ENCODE data around the gene POU4F2.

Gene POU4F2, protein sequence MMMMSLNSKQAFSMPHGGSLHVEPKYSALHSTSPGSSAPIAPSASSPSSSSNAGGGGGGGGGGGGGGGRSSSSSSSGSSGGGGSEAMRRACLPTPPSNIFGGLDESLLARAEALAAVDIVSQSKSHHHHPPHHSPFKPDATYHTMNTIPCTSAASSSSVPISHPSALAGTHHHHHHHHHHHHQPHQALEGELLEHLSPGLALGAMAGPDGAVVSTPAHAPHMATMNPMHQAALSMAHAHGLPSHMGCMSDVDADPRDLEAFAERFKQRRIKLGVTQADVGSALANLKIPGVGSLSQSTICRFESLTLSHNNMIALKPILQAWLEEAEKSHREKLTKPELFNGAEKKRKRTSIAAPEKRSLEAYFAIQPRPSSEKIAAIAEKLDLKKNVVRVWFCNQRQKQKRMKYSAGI
- 0 to 1.1 (median 0) reads per million in 17 experiments for total RNA-seq

- no peak for DNase-seq
Measured at GRCh38 chr4:146638786-146639505, at the start of gene POU4F2. Gene POU4F2 (plus strand): TSS chr4:146638893. CDS start chr4:146639141, 248 bp downstream.

DNA sequence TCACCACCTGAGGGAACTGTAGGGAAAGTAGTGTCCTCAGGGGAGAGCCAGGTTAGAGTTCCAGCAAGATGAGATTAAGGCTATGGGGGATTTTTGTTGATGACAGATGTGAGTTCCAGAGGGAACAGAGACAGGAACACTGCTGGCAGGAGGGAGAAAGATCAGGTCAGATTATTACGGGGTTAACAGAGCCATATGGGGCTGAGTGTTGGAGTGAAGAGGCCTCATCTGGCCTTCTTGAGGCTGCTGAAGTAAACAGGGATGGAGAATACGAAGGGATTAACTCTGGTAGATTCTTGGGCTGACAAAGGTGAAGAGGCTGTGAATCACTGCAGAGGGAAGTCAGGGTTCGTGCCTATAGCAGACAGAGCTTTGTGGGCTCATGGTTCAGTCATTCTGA is 47.9 kb upstream of the POU4F2 start:
- DNase-seq: no peak

DNA sequence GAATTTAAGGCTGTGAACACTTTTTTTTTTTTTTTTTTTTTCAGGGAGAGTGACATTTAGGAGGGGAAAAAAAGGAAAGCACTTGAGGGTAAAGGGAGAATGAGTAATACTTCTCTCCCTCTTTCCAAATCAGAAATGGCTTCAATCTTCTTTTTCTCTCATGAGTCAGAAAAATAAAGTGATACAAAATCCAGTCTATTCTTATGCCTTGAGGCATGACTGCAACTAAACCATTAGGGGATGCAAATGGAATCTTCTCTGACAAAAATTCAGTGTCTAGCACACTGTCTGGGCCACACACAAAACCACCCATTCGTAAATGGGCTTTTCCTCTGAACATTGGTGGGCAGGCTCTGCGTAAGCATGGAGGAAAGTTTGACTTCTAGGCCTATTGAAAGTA is 46.7 kb upstream of the POU4F2 start:
- no peak for DNase-seq

DNA sequence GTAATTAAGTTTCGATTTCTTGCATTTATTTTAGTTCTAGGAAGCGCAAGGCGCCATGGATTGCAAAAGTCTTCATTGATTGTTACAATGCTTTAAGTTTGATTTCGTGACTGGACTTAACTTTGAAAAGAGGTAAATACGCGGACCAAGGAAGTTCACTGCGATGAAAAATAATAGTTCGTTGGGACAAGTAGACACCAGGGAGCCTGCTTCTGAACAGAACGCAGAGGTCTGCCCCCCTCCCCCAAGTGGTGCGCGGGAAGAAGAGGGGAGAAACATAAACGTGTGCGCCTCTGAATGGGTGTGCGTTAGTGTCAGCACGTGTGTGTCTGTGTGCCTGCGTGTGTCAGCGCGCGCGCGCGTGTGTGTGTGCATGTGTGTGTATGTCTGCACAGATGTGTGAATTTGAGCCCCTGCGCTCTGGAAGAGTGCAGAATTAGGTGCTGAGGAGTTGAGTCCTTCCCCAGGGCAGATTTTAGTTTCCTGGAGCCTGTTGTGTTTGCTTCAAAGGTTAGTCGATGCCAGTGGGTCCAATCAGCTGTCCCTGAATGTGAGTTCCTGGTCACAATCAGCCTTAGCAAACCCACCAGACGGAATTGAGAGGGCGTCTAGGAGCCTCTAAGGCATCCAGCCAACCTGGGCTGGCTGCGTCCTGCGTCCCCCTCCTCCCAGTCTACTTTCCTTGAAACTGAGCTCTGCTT is 5.8 kb upstream of the POU4F2 start:
- DNase-seq: no peak

GRCh38 chr4:146633471-146633800 is 5.3 kb upstream of the POU4F2 start:
- no peak for DNase-seq

- no peak for DNase-seq
Measured at GRCh38 chr4:146634825-146635224, 3.9 kb upstream of the POU4F2 start.

DNA sequence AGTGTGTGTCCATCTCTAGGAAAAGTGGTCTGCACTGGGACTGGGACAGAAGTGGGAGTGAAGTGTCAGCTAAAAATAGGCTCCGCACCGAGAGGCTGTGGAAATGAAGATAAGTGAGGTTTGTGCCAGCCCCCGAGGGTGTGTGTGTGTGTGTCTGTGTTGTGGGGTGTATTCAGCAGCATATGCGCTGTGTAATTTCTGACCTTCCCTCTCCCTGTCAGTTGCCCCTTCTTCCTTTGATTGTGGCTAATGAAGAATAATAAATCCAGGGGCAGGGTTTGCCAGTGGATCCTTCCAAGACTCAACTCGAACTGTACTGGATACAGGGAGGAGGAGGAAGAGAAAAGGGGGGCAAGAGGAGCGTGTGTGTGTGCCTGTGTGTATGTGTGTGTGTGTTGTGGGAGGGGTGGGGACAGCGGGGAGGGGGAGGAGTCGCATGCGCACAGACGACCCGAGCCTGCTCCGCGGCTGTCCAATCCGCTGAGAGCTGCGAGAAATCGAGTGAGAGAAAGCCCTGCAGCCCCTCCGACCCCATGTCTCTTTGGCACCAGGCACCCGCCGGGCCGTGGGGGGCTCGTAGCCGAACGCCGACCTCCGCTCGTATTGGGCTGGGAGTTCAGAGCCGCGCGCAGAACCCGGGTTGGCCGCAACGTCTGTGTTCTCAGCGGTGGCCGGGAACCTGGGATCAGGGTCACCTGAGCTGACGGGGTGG is 916 bp upstream of the POU4F2 start:
- DNase-seq: no peak

- no peak for DNase-seq
Measured at GRCh38 chr4:146638333-146638785, 334 bp upstream of the POU4F2 start.

GRCh38 chr4:146639506-146639932 is 826 bp downstream of the POU4F2 start:
- no peak for DNase-seq

- no peak for DNase-seq
Measured at GRCh38 chr4:146640021-146640464, 1.4 kb downstream of the POU4F2 start.

DNA sequence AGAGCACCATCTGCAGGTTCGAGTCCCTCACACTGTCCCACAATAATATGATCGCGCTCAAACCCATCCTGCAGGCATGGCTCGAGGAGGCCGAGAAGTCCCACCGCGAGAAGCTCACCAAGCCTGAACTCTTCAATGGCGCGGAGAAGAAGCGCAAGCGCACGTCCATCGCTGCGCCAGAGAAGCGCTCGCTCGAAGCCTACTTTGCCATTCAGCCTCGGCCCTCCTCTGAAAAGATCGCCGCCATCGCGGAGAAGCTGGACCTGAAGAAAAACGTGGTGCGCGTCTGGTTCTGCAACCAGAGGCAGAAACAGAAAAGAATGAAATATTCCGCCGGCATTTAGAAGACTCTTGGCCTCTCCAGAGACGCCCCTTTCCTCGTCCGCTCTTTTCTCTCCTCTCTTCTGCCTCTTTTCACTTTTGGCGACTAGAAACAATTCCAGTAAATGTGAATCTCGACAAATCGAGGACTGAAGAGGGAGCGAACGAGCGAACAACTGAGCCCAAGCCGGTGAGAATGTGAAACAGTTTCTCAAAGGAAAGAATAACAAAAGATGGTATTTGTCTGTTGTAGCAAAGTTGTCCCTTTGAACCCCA is 1.9 kb downstream of the POU4F2 start:
- no peak for DNase-seq

GRCh38 chr4:146641762-146642161 is 3.1 kb downstream of the POU4F2 start:
- no peak for DNase-seq

GRCh38 chr4:146643812-146644401 is 5.2 kb downstream of the POU4F2 start:
- DNase-seq: peak in 1 of 4 experiments; percentile 31

DNA sequence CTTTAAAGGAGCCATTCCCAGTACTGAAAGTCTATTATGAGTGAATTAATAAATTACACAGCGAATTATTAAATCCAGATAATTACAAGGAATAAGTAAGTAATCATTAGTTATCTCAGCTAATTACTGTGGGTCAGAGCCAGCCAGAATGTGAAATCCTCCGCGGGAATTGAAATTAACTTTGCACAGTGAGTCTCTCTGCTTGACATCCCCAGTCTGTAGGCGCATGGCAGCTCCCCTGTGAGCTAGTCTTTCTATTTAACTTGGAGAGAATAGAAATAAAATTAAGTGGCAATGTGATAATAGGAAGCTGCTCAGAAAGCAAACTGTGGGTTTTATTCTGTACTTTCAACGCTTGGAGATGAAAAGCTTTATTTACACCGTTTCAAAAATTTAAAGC is 7.2 kb downstream of the POU4F2 start:
- no peak for DNase-seq

GRCh38 chr4:146646593-146647325 is 8.1 kb downstream of the POU4F2 start:
- no peak for DNase-seq

- DNase-seq: no peak
Measured at GRCh38 chr4:146647615-146648460, 9.1 kb downstream of the POU4F2 start.

DNA sequence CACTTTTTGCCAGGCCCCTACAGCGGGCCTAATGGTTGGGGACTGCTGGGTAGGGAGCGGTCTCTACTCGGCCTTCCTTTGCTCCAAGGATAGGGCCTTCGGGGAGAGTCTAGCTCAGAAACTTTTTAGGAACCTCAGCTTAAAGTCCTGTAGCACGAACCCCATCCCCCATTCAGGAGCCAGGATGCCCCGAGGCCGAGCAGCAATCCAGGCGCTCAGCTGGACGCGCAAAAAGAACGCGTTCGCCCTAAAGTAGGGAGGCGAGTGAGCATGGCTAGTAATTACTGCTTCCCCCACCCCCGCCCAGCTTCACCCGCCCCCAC is 9.7 kb downstream of the POU4F2 start:
- no peak for DNase-seq

DNA sequence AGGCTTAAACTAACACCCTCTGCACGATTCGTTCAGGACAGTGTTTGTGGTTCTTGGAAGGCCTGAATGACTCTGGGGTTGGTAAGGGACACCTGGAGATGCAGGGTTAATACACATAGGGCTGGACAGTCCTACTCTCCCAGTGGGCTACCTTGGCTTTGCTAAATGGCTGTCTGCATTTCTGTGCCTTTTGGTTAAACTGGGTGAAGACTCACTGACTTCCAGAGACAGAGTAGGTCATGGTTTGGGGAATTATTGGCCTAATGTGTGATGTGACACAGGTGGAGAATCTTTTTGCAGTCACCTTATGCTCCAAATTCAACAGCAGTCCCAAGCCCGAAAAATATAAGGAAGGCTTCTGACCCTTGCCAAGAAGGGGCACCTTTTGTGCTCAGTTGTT is 10.5 kb downstream of the POU4F2 start:
- no peak for DNase-seq

DNA sequence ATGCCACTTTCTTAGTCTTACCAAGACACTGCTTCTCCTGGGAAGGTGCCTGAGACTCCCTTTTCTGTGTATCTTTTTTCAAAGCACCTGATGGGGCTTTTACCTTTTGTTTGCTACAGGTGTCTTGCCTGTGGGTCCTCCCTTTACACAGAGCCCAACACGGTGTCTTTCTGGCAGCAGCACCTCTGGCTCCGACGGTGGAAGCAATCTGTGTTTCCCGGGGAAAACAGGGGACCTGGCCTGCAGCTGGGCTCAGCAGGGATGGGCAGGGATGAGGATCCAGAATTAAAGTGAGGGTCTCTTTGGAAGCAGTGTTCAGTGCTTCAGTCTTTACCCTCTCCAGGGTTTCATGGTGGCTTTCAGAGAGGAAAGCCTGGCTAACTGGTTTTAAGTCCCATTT is 11.3 kb downstream of the POU4F2 start:
- DNase-seq: no peak
